Measurements from ENCODE around the gene ADAT3.
A peak's percentile ranks its signal among the peaks of the same experiment; 100 is the strongest.
"Not testable (repeated sequence)": the region's sequence is repeated elsewhere in the genome, so short reads cannot be mapped to it uniquely, and the experiment has no call there.

Gene ADAT3

GRCh38 chr19:1882786-1883692 lies 22.2 kb upstream of the ADAT3 start:
- H3K27ac Mint-ChIP-seq = peak overlapping the region; percentile 73
- H3K36me3 Mint-ChIP-seq = peaks cover 3% of the 10 kb centered on the region
- H3K9me3 Mint-ChIP-seq = no peaks in the 10 kb centered on the region
- ATAC-seq (ENCODE audit: low read depth) (no peak), DNase-seq (ENCODE audit: low spot score in 2 of 2) (no peak)
- H3K4me3 Mint-ChIP-seq = peak overlapping the region; percentile 99
- H3K4me1 Mint-ChIP-seq = peaks cover 29% of the 10 kb centered on the region
- no peaks in the 10 kb centered on the region for H3K27me3 Mint-ChIP-seq

GRCh38 chr19:1883784-1884183 lies 21.4 kb upstream of the ADAT3 start:
- Mint-ChIP-seq H3K4me3 (peak overlapping the region; percentile 99), H3K27me3 (no peaks in the 10 kb centered on the region), H3K4me1 (peaks cover 26% of the 10 kb centered on the region), H3K9me3 (no peaks in the 10 kb centered on the region), H3K27ac (peak overlapping the region; percentile 90), H3K36me3 (no peaks in the 10 kb centered on the region)
- no peak for DNase-seq (ENCODE audit: low spot score in 2 of 2)
- ATAC-seq (ENCODE audit: low read depth) = no peak

GRCh38 chr19:1884291-1884718 lies 20.9 kb upstream of the ADAT3 start:
- H3K27ac Mint-ChIP-seq = peak overlapping the region; percentile 90
- no peaks in the 10 kb centered on the region for H3K9me3 Mint-ChIP-seq
- no peak for ATAC-seq (ENCODE audit: low read depth)
- no peak for DNase-seq (ENCODE audit: low spot score in 2 of 2)
- peak overlapping the region; percentile 99 for H3K4me3 Mint-ChIP-seq
- H3K4me1 Mint-ChIP-seq = peaks cover 26% of the 10 kb centered on the region
- no peaks in the 10 kb centered on the region for H3K27me3 Mint-ChIP-seq
- H3K36me3 Mint-ChIP-seq = no peaks in the 10 kb centered on the region

DNA sequence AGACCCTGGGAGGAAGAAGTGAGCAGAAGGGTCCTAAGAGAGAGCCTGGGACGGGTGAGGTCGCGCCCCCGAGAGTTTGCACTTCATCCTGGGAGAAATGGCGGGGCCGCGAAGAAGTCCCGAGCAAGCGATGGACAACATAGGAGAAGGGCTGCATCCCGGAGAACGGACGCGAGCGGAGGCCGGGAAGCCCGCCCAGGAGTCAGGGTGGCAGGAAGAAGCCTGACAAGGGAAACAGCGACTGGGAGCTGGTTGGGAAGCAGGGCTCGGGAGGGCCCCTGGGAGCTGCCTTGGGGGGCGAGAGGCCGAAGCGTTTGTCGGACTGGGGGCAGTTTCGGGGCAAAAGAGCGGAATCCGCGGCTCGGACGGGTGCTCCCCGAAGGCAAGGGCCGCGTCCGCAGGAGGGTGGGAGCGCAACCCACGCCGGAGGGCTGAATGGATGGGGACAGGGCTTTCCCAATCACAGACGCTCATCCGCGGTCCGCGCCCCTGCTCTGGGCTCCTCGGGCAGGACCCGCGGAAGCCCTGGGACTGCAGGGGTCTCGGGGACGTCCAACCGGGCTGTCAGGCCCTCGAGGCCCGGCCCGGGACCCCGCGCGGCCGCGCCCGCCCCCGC lies 20.4 kb upstream of the ADAT3 start:
- no peaks in the 10 kb centered on the region for H3K27me3 Mint-ChIP-seq
- peaks cover 26% of the 10 kb centered on the region for H3K4me1 Mint-ChIP-seq
- no peaks in the 10 kb centered on the region for H3K9me3 Mint-ChIP-seq
- no peaks in the 10 kb centered on the region for H3K36me3 Mint-ChIP-seq
- peak overlapping the region; percentile 90 for H3K27ac Mint-ChIP-seq
- peak overlapping the region; percentile 99 for H3K4me3 Mint-ChIP-seq
- ATAC-seq (ENCODE audit: low read depth) (peak; percentile 5), DNase-seq (ENCODE audit: low spot score in 2 of 2) (no peak)

GRCh38 chr19:1885398-1886119 lies 19.6 kb upstream of the ADAT3 start, which contains the start of gene ABHD17A:
Gene ABHD17A, minus strand, starts transcription at chr19:1885496. Its CDS starts 3,930 bp downstream, at chr19:1881566.
- not testable (repeated sequence) for H3K27me3 Mint-ChIP-seq, H3K9me3 Mint-ChIP-seq, H3K36me3 Mint-ChIP-seq
- peak within 1 kb of the TSS; percentile 99 for H3K4me3 Mint-ChIP-seq
- ATAC-seq (ENCODE audit: low read depth) (peak; percentile 97), DNase-seq (ENCODE audit: low spot score in 2 of 2) (peak; percentile 97)
- peak within 1 kb of the TSS; percentile 90 for H3K27ac Mint-ChIP-seq
- peaks cover 26% of the 10 kb centered on the region for H3K4me1 Mint-ChIP-seq

GRCh38 chr19:1886360-1886759 lies 18.8 kb upstream of the ADAT3 start:
- not testable (repeated sequence) for H3K36me3 Mint-ChIP-seq; ATAC-seq (ENCODE audit: low read depth); H3K27ac Mint-ChIP-seq; H3K4me3 Mint-ChIP-seq; H3K9me3 Mint-ChIP-seq; H3K27me3 Mint-ChIP-seq; DNase-seq (ENCODE audit: low spot score in 2 of 2)
- H3K4me1 Mint-ChIP-seq = peaks cover 26% of the 10 kb centered on the region

DNA sequence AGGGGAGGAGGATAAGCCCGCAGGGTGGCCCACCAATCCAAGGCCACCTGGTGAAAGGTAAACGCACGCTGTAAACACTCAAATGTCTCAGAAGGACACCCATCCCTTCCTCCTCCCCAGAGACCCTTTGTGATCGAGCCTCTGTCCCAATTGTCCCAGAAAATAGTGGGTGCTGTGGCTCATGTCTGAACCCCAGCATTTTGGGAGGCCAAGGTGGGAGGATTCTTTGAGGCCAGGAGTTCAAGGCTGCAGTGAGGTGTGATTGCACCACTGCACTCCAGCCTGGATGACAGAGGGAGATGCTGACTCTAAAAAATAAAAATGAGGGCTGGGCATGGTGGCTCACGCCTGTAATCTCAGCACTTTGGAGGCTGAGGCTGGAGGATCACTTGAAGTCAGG lies 16.8 kb upstream of the ADAT3 start:
- Mint-ChIP-seq H3K4me3 (no peak overlapping the region), H3K9me3 (no peaks in the 10 kb centered on the region), H3K27me3 (no peaks in the 10 kb centered on the region), H3K36me3 (no peaks in the 10 kb centered on the region), H3K4me1 (peaks cover 13% of the 10 kb centered on the region), H3K27ac (no peak overlapping the region)
- ATAC-seq (ENCODE audit: low read depth) = no peak
- DNase-seq (ENCODE audit: low spot score in 2 of 2) = no peak

GRCh38 chr19:1889907-1890306 lies 15.3 kb upstream of the ADAT3 start:
- H3K9me3 Mint-ChIP-seq = no peaks in the 10 kb centered on the region
- DNase-seq (ENCODE audit: low spot score in 2 of 2) = no peak
- no peaks in the 10 kb centered on the region for H3K36me3 Mint-ChIP-seq
- peaks cover 2% of the 10 kb centered on the region for H3K4me1 Mint-ChIP-seq
- H3K27ac Mint-ChIP-seq = no peak overlapping the region
- ATAC-seq (ENCODE audit: low read depth) = no peak
- H3K27me3 Mint-ChIP-seq = no peaks in the 10 kb centered on the region
- no peak overlapping the region for H3K4me3 Mint-ChIP-seq

DNA sequence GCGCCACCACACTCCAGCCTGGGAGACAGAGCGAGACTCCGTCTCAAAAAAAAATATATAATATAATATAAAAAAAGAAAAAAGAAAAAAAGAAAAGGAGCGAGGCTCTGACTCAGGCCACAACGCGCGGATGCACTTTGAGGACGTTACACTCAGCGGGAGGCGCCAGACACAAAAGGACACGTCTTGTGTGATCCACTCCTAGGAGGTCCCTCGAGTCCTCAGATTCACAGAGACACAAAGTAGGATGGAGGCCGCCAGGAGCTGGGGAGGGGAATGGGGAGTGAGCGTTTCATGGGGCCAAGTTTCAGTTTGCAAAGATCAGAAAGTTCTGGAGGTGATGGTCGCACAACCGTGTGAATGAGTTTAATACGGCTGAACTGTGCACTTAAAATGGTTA lies 11.4 kb upstream of the ADAT3 start:
- no peak for ATAC-seq (ENCODE audit: low read depth)
- Mint-ChIP-seq H3K4me1 (peaks cover 15% of the 10 kb centered on the region), H3K27me3 (no peaks in the 10 kb centered on the region), H3K36me3 (no peaks in the 10 kb centered on the region), H3K9me3 (no peaks in the 10 kb centered on the region), H3K27ac (peak overlapping the region; percentile 68), H3K4me3 (peak overlapping the region; percentile 24)
- DNase-seq (ENCODE audit: low spot score in 2 of 2) = no peak

GRCh38 chr19:1896508-1896907 lies 8.7 kb upstream of the ADAT3 start:
- Mint-ChIP-seq H3K9me3 (no peaks in the 10 kb centered on the region), H3K4me1 (peaks cover 15% of the 10 kb centered on the region), H3K4me3 (peak overlapping the region; percentile 91), H3K36me3 (no peaks in the 10 kb centered on the region), H3K27ac (peak overlapping the region; percentile 95), H3K27me3 (no peaks in the 10 kb centered on the region)
- no peak for ATAC-seq (ENCODE audit: low read depth)
- DNase-seq (ENCODE audit: low spot score in 2 of 2) = no peak

DNA sequence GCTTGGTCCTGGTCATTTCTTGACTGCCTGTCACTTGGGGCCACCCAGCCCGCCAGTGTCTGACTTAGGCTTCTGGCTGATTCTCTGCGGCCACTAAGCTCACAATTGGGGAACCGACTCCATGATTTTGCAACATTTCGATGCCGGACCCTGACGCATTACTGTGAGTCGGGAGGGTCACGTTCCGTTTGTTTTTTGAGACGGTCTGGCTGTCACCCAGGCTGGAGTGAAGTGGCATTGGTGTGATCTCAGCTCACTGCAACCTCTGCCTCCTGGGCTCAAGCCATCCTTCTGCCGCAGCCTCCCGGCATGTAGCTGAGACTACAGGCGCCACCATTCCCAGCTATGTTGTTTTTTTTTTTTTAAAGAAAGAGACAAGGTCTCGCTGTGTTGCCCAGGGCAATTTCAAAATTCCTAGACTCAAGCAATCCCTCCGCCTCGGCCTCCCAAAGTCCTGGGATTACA lies 3.2 kb upstream of the ADAT3 start:
- DNase-seq (ENCODE audit: low spot score in 2 of 2) (no peak), ATAC-seq (ENCODE audit: low read depth) (no peak)
- H3K36me3 Mint-ChIP-seq = no peaks in the 10 kb centered on the region
- peaks cover 19% of the 10 kb centered on the region for H3K4me1 Mint-ChIP-seq
- no peaks in the 10 kb centered on the region for H3K9me3 Mint-ChIP-seq
- H3K27ac Mint-ChIP-seq = no peak overlapping the region
- H3K27me3 Mint-ChIP-seq = no peaks in the 10 kb centered on the region
- no peak overlapping the region for H3K4me3 Mint-ChIP-seq

DNA sequence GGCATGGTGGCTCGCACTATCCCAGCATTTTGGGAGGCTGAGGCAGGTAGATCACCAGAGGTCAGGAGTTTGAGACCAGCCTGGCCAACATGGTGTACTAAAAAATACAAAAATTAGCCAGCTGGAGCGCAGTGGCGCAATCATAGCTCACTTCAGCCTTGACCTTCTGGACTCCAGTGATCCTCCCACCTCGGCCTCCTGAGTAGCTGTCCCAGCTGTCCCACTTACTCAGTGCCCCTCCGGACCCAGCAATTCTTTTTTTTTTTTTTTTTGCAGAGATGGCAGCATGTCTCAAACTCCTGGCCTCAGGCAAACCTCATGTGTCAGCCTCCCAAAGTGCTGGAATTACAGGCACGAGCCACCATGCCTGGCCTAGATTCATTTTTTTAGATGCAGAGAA lies 2.3 kb upstream of the ADAT3 start:
- peak overlapping the region; percentile 60 for H3K4me3 Mint-ChIP-seq
- H3K27ac Mint-ChIP-seq = peak overlapping the region; percentile 93
- no peaks in the 10 kb centered on the region for H3K36me3 Mint-ChIP-seq
- no peaks in the 10 kb centered on the region for H3K27me3 Mint-ChIP-seq
- H3K4me1 Mint-ChIP-seq = peaks cover 16% of the 10 kb centered on the region
- ATAC-seq (ENCODE audit: low read depth) (no peak), DNase-seq (ENCODE audit: low spot score in 2 of 2) (no peak)
- H3K9me3 Mint-ChIP-seq = no peaks in the 10 kb centered on the region

- Mint-ChIP-seq H3K9me3 (no peaks in the 10 kb centered on the region), H3K27me3 (no peaks in the 10 kb centered on the region), H3K4me3 (peak overlapping the region; percentile 84), H3K27ac (peak overlapping the region; percentile 93), H3K36me3 (no peaks in the 10 kb centered on the region), H3K4me1 (peaks cover 26% of the 10 kb centered on the region)
- ATAC-seq (ENCODE audit: low read depth) (no peak), DNase-seq (ENCODE audit: low spot score in 2 of 2) (no peak)
These were observed 414 bp upstream of the ADAT3 start for GRCh38 chr19:1904860-1905109.

DNA sequence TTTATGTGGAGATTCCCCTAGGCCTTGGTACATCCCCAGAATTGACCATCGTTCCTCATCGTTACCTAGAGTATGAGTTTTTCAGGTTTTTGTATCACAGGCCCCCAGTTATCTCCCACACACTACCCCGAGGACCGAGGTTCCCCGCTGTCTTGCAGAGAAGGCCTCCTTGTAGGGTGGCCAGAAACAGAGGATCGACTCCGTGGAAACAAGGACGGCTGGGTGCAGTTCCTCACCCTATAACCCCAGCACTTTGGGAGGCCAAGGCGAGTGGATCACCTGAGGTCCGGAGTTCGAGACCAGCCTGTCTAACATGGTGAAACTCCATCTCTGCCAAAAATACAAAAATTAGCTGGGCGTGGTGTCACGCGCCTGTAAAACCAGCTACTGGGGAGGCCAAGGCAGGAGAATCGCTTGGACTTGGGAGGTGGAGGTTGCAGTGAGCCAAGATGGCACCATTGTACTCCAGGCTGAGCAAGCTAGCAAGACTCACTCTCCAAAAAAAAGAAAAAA lies 720 bp downstream of the ADAT3 start:
- peaks cover 2% of the 10 kb centered on the region for H3K36me3 Mint-ChIP-seq
- peak overlapping the region; percentile 94 for H3K4me3 Mint-ChIP-seq
- H3K4me1 Mint-ChIP-seq = peaks cover 28% of the 10 kb centered on the region
- peak overlapping the region; percentile 93 for H3K27ac Mint-ChIP-seq
- DNase-seq (ENCODE audit: low spot score in 2 of 2) (no peak), ATAC-seq (ENCODE audit: low read depth) (no peak)
- H3K27me3 Mint-ChIP-seq = no peaks in the 10 kb centered on the region
- H3K9me3 Mint-ChIP-seq = no peaks in the 10 kb centered on the region

All from memory B cell (primary cell).